ENCODE measurements around the gene N4BP2.

- TF ChIP-seq POLR2A (IDR thresholded peaks at IDR 0.05) (no peak), CTCF (IDR thresholded peaks at IDR 0.05) (no peak)
Observed at GRCh38 chr4:40202474-40202873, 145.8 kb downstream of the N4BP2 start.

All from breast epithelium (tissue), 3 donors.